ENCODE data around the gene TBCE. TPM values are rescaled to one million over a fixed set of nuclear protein-coding genes. Genes with fewer than 3 reads are reported as not detected.
"Not testable (repeated sequence)": the region's sequence is repeated elsewhere in the genome, so short reads cannot be mapped to it uniquely, and the experiment has no call there.

Gene TBCE
- total RNA-seq, 2 experiments from 2014 or later: 21.8 to 24.0 TPM

DNA sequence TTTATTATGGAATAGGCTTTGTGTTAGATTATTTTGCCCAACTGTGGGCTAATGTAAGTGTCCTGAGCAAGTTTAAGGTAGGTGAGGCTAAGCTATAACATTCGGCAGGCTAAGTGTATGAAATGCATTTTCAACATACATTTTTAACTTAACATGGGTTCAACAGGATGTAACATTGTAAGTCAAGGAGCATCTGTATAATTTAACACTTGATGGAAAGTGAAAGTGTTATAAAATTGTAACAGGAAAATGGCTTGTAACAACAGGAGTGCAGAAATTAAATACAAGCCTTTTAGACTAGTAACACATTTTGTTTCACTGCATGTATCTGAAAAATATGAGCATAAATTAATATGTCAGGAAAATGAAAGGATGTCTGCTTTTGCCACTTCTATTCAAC, 94.7 kb downstream of the TBCE start:
- Mint-ChIP-seq H3K27ac (no peak overlapping the region), H3K36me3 (ENCODE audit: low read depth) (peaks cover 5% of the 10 kb centered on the region), H3K27me3 (no peaks in the 10 kb centered on the region), H3K4me3 (no peak overlapping the region), H3K4me1 (ENCODE audit: low read depth) (peaks cover 14% of the 10 kb centered on the region), H3K9me3 (no peaks in the 10 kb centered on the region)
- ChIA-PET CTCF (interaction anchor here (1.0 kb wide), 1 partner anchor 42 kb away, joined by 3 read pairs; the partner anchor contains the start of gene B3GALNT2), POLR2A (no interaction called here)
- intact Hi-C loops (cut with micrococcal nuclease): no loop called here
- TF ChIP-seq, protein P1, sequence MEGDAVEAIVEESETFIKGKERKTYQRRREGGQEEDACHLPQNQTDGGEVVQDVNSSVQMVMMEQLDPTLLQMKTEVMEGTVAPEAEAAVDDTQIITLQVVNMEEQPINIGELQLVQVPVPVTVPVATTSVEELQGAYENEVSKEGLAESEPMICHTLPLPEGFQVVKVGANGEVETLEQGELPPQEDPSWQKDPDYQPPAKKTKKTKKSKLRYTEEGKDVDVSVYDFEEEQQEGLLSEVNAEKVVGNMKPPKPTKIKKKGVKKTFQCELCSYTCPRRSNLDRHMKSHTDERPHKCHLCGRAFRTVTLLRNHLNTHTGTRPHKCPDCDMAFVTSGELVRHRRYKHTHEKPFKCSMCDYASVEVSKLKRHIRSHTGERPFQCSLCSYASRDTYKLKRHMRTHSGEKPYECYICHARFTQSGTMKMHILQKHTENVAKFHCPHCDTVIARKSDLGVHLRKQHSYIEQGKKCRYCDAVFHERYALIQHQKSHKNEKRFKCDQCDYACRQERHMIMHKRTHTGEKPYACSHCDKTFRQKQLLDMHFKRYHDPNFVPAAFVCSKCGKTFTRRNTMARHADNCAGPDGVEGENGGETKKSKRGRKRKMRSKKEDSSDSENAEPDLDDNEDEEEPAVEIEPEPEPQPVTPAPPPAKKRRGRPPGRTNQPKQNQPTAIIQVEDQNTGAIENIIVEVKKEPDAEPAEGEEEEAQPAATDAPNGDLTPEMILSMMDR (IDR thresholded peaks at IDR 0.05): no peak
- ATAC-seq (no peak), DNase-seq (no peak)

DNA sequence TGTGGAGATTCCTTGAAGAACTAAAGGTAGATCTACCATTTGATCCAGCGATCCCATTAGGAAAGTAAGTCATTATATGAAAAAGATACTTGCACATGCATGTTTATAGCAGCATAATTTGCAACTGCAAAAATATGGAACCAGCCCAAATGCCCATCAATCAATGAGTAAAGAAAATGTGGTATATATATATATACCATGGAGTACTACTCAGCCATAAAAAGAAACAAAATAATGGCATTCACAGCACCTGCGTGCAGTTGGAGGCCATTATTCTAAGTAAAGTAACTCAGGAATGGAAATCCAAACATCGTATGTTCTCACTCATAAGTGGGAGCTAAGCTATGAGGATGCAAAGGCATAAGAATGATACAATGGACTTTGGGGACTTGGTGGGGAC, 95.6 kb downstream of the TBCE start:
- intact Hi-C loops (cut with micrococcal nuclease); H3K27ac Mint-ChIP-seq; H3K4me3 Mint-ChIP-seq; CTCF ChIA-PET; H3K36me3 Mint-ChIP-seq (ENCODE audit: low read depth); H3K27me3 Mint-ChIP-seq; ATAC-seq; POLR2A ChIA-PET; H3K9me3 Mint-ChIP-seq; DNase-seq: not testable (repeated sequence)
- H3K4me1 Mint-ChIP-seq (ENCODE audit: low read depth): peaks cover 14% of the 10 kb centered on the region

DNA sequence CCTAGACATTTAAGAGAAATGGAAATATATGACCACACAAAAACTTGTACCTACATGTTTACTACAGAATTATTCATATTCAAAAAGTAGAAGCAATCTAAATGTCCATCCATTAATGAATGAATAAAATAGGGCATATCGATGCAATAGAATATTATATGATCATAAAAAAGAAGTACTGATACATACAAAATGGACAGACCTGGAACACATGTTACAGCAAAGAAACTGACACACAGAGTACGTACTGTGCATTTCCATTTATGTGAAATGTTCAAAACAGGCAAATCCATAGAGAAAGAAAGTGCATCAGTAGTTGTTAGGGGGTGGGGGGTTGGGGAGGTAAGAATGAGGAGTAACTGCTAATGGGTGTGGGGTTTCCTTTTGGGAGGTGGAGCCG, 97.8 kb downstream of the TBCE start:
- Mint-ChIP-seq H3K27ac (no peak overlapping the region), H3K27me3 (no peaks in the 10 kb centered on the region), H3K9me3 (no peaks in the 10 kb centered on the region), H3K4me1 (ENCODE audit: low read depth) (peaks cover 14% of the 10 kb centered on the region), H3K36me3 (ENCODE audit: low read depth) (peaks cover 10% of the 10 kb centered on the region), H3K4me3 (no peak overlapping the region)
- TF ChIP-seq, protein P1 (IDR thresholded peaks at IDR 0.05): no peak
- ATAC-seq (no peak), DNase-seq (no peak)
- CTCF ChIA-PET: no interaction called here
- intact Hi-C loops (cut with micrococcal nuclease): no loop called here
- POLR2A ChIA-PET: no interaction called here

DNA sequence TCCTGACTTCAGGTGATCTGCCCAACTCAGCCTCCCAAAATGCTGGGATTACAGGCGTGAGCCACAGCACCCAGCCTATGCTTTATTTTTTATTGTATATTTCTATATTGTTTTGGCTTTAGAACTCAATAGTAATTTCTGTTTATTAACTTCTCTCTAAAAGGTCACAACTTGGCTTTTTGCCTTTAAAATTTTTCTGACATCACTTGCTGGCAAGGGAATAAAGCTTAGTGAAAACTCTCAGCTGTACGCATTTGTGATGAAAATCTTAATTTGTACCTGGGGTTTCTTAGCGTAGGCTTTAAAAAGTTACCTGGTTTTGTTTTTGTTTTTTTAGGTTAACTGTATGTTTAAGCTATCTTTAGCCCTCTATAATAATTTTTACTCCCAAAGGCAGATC, 100.8 kb downstream of the TBCE start:
- ATAC-seq (no peak), DNase-seq (no peak)
- CTCF ChIA-PET: no interaction called here
- no peaks in the 10 kb centered on the region for H3K9me3 Mint-ChIP-seq
- no peaks in the 10 kb centered on the region for H3K27me3 Mint-ChIP-seq
- no peak overlapping the region for H3K4me3 Mint-ChIP-seq
- POLR2A ChIA-PET: no interaction called here
- intact Hi-C loops (cut with micrococcal nuclease): no loop called here
- TF ChIP-seq, protein P1 (IDR thresholded peaks at IDR 0.05): no peak
- no peaks in the 10 kb centered on the region for H3K4me1 Mint-ChIP-seq (ENCODE audit: low read depth)
- H3K36me3 Mint-ChIP-seq (ENCODE audit: low read depth): peaks cover 10% of the 10 kb centered on the region
- no peak overlapping the region for H3K27ac Mint-ChIP-seq

DNA sequence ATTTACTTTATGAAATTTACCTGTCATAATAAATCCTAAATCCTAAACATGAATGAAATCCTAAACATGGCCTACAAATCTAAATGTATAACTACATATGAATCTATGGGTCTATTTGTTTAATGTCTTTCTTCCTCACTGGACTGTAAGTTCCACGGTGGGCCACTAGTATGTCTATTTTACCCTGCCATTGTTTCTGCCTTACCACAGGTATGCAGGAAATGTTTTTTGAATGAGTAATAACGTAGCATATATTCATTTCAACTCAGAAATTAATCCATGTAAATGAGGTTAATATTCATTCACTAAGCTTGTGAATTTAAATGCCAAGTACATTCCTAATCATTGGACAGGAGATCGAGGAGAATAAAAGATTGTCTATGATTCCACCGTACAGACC, 101.7 kb downstream of the TBCE start:
- Mint-ChIP-seq H3K27ac (no peak overlapping the region), H3K27me3 (no peaks in the 10 kb centered on the region), H3K36me3 (ENCODE audit: low read depth) (peaks cover 10% of the 10 kb centered on the region), H3K4me1 (ENCODE audit: low read depth) (no peaks in the 10 kb centered on the region), H3K4me3 (no peak overlapping the region), H3K9me3 (no peaks in the 10 kb centered on the region)
- intact Hi-C loops (cut with micrococcal nuclease): no loop called here
- ATAC-seq (no peak), DNase-seq (no peak)
- ChIA-PET CTCF (interaction anchor here (0.6 kb wide), 1 partner anchor 132 kb away, joined by 3 read pairs; no protein-coding TSS in a partner anchor), POLR2A (no interaction called here)
- TF ChIP-seq, protein P1 (IDR thresholded peaks at IDR 0.05): no peak

DNA sequence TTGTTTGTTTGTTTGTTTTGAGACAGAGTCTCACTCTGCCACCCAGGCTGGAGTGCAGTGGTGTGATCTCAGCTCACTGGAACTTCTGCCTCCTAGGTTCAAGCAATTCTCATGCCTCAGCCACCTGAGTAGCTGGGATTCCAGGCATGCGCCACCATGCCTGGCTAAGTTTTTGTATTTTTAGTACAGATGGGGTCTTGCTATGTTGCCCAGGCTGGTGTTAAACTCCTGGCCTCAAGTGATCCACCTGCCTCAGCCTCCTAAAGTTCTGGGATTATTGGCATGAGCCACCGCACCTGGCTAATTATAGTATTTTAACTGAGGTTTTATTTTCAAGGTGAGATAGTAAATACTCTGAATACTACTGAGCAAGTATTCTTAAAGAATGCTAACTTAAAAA, 102.7 kb downstream of the TBCE start:
- H3K4me3 Mint-ChIP-seq; H3K27ac Mint-ChIP-seq; intact Hi-C loops (cut with micrococcal nuclease); POLR2A ChIA-PET; H3K27me3 Mint-ChIP-seq; H3K9me3 Mint-ChIP-seq; ATAC-seq; DNase-seq; H3K4me1 Mint-ChIP-seq (ENCODE audit: low read depth); CTCF ChIA-PET; H3K36me3 Mint-ChIP-seq (ENCODE audit: low read depth): not testable (repeated sequence)
